NCI-H524 treated with DMSO at 0.1 percent for 48 hours (cell line): ENCODE data around the gene HESX1.

ENCODE experiments used
- DNase-seq: peaks from one replicate; lab custom pipeline; 2025; lab: John Stamatoyannopoulos, UW

Gene HESX1

DNA sequence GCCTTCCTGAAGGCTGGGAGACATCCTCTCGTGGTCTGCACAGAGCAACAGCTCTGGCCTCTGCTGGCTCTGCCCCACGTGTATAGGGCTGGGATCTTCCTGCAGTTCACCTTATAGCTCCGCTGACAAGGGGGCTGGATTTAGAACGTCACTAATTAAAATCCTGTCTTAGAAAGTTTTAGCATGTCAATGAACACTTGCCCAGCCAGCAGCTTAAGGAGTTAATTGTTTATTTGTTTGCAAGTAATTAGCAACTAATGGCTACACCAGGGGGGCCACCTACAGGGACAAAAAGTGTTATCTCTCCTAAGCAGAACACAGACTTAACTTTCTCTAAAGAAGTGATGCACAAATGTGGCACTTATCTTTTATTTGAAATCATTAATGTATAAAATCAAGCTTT lies at the start of gene HESX1:
TSS of gene HESX1 (minus strand) at position 84 of the 403 bp plus-strand sequence. CDS start at position 24, 60 bp downstream.
- no peak for DNase-seq

DNA sequence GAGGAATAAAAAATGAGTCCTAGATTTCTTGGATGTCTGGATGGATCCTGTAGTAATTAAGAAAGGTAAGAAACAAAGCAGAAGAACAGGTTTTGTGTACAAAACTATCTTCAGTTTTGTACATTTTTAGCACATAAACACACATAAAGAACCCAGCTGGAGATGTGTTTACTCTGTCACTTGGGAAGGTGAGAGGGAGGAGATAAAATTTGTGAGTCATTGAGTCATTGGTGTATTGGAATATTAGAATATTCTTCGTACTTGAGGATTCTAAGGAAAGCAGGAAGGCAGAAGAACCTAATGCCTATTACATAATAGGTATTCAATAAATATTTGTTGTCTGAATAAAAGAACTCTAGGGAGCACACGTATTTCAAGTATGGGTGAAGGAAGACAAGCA lies 45.2 kb upstream of the HESX1 start:
- no peak for DNase-seq

DNA sequence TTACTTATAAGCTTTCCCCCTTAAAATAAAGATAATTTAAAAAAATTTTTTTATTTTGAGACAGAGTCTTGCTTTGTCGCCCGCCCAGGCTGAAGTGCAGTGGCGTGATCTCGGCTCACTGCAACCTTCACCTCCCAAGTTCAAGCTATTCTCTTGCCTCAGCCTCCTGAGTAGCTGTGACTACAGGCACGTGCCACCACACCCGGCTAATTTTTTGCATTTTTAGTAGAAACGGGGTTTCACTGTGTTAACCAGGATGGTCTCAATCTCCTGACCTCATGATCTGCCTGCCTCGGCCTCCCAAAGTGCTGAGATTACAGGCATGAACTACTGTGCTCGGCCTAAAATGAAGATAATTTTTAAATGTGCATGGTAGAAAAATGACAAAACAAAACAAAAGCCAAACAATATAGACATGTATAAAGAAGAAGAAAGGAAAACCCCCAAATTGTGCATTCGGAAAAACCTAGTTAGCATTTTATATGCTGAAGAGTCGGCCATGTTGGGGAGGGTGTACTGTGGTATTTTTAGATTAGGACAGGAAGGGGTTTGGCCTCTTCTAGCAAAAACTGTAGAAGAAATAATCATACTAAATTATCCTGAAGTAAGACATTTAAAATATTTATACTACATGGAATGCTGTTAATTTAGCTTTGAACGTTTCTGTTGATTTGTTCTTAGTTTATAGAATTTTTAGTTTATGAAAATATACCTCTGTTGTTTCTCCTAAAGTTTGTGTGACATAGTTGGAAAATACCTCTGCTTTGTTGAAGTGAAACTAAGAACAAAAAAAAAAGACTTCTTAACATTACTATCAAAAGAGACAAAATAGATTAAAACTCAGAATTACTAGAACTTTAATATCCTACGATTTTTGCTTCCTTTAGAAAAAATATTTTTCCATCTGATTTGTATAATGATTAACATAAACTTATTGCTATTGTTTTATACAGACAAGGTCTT lies 35.1 kb upstream of the HESX1 start:
- no peak for DNase-seq

DNA sequence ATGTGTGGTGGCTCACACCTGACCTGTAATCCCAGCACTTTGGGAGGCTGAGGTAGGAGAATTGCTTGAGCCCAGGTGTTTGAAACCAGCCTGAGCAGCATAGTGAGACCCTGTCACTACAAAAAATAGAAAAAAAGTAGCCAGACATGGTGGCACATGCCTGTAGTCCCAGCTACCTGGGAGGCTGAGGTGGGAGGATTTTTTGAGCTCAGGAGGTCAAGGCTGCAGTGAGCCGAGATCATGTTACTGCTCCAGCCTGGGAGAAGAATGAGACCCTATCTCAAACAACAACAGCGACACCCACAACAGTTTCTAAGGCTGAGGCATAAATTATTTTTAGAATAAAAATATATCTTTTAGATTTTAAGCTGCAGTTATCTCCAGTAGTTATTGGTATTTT lies 34.0 kb upstream of the HESX1 start:
- DNase-seq: no peak

DNA sequence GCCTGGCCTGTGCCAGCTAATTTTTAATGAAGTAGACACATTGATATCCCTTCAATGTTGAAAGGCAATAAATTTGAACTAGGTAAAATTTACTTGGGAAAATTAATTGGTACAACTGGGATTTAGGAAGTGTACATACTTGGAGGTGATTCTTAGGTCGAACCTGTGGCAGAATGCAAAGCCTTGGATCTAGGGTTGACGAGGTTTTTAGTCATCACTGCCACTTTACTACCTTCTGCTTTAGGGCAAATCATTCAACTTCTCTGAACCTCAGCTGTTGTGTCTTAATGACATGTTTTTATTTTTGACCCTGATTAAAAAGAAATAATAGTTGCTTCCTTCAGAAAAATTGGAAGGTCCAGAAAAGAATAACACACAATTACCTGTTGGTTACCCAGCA lies 30.2 kb upstream of the HESX1 start:
- no peak for DNase-seq

DNA sequence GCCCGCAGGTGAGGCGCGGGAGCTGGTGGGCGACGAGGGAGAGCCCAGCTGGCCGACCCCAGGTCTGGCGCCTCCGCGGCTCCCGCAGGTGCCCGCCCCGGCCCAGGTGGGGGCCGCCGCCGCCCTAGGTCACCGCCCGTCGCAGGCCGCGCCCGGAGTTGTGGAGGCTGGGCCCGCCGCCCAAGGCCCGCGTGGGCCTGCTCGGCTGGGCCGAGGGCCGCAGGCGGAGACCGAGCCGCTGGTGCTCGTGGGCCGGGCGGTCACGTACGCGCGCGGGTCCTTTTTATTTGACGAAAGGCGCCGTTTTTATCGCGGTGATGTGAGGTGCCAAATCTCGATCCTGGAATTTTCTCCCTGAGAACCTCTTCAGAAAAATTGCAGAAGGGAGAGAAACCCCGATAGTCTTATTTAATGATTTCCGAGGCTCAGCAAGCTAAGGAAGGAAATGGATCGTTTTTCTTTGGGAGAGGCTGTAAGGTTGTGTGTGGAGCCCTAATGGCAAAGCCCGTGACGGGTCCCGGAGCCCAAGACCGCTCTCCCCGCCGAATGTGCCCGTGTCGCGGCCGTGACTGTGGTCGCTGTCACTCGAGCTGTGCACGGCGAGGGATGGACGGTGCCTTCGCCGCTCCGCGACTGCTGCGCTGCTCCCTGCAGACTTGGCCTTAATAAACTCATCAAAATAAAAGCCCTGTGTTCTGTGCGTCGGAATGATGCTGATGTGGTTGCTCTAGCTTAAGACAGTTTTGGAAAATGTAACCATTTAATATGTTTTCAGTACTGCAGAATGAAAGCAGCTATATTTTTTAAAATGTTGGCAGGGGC lies 28.4 kb upstream of the HESX1 start:
- DNase-seq: no peak

DNA sequence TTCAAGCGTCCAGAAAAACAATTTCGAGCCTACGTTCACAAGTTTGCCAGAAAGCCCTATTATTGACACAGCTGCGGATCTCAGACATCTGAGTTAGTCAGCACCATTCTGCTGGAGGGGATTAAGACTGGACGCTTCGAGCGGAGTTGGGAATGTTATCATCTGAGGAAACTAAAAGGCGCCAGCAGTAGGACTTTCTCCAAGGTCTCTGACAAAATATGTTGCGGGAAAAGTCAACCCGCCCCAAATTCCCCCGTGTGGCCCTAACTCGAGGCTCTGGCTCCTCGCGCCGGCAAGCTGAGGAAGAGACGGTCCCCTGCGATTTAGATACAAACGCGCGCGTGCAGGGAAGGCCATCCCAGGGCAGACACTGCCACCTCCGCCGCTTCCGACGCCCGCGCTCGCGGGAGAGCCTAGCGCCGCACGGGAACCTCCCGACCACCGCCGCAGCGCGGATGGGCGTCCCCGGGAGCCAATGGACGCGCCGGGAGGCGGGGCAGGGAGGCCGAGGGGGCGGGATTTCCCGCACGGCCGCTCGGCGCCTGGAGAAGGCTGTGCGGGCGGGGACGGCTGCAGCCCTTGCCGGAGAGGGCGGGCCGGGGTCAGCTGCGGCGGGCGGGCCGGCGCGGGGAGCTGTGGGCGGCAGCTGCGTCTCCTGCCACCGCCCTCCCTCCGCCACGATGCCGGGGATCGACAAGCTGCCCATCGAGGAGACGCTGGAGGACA lies 27.6 kb upstream of the HESX1 start, which contains the start of gene APPL1:
TSS of gene APPL1 (plus strand) at position 526 of the 726 bp plus-strand sequence. CDS start at position 681, 155 bp downstream.
- DNase-seq: no peak

DNA sequence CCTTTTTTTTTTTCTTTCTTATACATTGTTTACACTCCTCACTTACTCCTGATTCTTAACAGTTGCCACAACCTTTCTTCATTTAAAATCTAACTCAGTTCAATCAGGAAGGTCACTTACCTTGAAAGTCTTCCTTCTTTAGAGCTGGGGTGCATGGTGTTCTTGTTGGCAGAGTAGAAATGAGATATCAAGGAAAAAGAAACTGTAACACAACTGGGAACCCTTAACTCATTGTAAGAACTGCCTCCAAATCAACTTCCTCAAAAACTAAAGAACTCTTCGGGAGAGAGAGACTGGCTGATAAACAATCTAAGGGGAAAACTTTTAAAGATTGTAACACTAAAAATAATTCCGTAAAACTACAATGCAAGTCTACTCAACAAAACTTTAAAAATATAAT lies 26.4 kb upstream of the HESX1 start:
- no peak for DNase-seq

DNA sequence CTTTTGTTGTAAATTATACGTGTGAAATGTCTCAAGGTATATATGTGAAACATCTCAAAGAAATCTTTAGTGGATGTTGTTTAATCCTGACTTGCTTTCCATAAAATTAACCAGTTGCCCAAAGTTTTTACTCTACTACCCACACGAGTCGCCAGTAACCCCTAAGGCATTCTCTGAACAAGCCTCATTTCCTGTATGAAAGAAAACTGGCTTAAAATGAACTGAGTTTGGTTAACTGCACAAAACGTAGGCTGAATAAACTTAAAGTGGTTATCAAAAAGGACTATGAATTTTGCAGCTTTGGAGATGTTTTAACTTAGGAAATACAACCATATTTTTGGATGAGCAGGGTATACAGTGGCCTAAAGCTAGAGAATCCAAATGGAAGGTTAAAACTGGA lies 25.1 kb upstream of the HESX1 start:
- DNase-seq: no peak

DNA sequence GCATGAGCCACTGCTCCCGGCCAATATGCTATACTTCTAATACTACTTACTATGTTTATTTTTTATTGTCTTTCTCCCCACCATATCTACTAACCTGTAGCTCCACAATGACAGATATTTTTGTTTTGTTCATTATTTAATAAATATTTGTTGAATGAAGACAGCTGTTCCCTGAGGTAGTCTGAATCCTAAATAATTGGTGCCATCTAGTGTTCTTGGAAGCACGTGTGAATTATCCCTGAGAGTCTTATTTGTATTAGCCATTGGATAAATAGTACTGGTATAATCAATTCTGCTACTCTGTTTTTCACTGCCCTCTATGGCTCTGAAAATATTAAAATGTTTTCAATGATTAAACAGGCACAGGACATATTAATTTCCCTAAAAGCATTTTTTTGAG lies 22.1 kb upstream of the HESX1 start:
- DNase-seq: no peak

DNA sequence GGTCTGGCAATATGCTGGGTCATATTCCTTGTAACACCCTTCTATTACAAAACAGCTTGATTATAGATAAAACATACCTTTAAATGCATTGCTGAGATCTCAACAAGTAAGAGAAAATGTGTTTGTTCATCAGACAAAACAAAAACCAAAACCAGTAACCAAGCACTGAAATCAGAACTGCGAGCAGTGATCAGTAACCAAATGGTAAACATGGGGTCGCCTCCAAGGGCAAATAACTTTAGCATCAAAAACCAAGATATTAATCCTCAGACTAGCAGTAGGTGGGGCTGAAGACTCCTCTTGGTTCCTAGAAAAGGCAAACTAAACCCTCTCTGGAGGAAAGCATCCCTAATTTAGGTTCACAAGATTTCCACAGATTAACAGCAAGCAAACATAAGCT lies 6.6 kb upstream of the HESX1 start:
- DNase-seq: no peak

DNA sequence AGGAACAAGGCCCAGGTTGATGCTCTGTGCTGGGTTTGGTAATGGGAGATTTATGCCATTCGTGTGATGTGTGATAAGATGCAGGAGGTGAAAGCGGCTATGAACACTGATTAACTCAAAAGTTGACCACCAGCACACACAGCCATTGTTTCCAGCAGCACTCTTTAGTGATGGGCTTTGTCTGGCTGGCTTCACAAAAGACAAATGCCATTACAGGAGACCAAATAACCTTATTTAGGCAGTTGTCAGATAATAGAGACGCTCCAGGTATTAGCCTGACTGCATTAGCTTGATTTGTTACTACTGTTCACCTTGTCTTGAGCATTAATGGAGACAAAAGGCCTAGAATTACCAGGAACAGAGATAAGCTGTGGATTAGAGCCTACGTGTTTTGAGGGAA lies 5.1 kb downstream of the HESX1 start:
- no peak for DNase-seq

DNA sequence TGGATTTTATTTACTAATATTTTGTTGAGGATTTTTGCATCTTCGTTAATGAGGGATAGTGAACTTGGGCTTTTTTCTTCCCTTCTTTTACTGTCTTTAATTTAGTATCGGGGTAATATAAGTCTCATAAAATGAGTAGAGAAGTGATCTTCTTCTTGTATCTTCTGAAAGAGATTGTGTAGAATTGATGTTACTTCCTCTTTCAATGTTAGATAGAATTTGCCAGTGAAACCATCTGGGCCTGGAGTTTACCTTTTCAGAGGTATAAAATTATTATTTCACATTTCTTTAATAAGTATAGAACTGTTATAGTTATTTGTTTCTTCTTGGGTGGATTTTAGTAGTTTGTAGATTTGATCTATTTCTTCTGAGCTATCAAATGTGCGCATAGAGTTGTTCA lies 7.8 kb downstream of the HESX1 start:
- DNase-seq: no peak

DNA sequence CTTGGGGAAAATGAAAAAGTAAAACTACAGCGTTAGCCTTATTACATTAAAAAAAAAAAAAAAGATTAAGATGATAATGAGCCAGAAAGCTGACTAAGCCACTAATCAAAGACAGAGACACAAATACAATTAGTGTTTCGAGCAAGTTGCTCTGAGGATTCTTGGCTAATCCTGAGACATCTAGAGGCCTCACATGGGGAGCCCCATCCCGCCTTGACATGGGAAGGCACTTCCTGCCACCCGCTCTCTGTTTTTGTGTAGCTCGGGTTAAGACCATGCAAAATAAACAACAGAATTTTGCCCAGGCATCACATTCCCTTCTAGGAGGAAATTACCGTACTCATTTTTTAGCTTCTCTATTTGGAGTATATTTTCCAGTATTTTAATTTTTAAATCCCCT lies 15.3 kb downstream of the HESX1 start:
- no peak for DNase-seq

DNA sequence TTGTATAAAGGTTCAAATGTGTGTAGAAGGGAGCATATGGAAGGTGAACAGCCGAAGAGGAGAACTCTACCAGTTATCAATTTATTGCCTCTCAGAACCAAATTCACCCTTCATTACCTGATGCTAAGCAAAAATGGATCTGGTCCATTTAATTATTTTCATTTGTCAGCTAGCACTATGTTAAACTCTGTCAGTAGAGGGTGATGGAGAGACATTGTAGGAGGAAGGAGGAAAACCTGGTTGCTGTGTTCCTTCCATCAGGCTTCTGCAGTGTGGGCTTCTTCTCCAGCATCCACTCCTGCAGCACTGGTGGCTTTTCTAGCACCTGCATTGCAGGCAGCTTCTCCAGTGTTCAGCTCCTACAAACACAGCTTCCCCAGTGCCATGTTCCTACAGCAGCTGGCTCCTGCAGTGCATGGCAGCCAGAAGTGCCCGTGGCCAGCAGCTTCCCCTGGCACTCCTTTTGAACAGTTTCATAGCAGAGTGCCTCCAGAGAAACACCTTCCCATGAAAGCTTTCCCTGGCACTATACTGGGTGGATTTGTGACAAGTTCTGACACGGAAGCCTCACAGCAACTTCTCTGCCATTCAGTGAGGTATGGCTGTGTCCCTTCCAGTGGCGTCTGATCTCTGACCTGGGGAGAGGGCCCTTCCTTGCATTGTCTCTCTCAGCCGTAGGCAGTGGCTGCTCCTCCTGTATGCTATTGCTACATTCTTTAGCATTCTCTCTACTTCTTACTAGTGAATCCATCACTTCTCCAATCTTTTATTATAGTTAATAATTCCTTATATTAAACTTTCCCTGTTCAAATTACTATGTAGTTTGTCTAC lies 20.0 kb downstream of the HESX1 start:
- no peak for DNase-seq

DNA sequence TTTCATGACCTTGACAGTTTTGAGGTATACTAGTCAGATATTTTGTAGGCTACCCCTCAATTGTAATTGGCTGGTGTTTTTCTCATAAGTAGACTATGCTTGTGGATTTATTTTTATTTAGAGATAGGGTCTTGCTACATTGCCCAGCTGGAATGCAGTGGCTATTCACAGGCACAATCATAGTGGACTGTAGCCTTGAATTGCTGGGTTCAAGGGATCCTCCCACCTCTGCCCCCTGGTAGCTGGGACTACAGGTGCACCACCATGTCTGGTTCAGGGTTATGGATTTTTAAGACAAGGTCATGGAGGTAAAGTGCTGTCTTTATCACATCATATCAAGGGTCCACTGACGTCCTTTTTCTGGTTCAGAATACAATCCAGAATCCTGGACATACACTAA lies 23.7 kb downstream of the HESX1 start:
- no peak for DNase-seq

DNA sequence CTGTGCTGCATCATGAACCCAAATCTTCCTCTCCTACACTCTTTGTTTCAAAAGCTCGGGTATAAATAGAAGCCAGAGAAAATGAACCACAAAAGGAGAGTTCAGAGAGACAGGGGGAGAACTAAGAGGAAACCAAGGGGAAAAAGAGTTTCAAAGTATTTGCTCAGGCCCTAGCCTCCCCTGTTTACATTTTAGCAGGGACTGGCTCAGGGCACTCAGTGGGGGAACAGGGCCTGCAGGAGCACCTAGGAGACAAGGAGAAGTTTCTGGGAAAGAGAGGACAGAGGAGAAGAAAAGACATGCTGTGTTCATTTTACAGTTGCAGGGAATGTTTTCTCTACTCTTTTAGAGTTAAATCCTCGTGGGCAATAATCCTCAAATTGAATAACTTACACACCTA lies 26.1 kb downstream of the HESX1 start:
- DNase-seq: no peak

DNA sequence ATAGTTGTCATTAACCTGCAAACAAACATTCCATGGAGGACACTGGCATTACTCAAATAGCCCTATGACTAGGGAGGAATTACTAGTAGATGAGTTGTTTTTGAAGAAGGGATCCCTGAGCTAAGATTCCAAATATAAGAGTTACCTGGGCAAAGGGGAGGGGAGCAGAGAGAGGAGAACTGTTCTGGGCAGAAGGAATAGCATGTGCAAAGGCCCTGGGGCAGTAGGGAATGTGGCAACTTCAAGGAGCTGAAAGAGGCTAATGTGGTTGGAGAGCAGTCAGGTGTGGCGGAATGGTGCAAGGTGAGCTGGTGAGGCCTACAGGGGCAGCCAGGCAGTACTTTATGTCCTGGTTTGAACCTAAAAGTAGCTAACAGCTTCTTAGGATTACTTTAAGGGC lies 28.8 kb downstream of the HESX1 start:
- no peak for DNase-seq

DNA sequence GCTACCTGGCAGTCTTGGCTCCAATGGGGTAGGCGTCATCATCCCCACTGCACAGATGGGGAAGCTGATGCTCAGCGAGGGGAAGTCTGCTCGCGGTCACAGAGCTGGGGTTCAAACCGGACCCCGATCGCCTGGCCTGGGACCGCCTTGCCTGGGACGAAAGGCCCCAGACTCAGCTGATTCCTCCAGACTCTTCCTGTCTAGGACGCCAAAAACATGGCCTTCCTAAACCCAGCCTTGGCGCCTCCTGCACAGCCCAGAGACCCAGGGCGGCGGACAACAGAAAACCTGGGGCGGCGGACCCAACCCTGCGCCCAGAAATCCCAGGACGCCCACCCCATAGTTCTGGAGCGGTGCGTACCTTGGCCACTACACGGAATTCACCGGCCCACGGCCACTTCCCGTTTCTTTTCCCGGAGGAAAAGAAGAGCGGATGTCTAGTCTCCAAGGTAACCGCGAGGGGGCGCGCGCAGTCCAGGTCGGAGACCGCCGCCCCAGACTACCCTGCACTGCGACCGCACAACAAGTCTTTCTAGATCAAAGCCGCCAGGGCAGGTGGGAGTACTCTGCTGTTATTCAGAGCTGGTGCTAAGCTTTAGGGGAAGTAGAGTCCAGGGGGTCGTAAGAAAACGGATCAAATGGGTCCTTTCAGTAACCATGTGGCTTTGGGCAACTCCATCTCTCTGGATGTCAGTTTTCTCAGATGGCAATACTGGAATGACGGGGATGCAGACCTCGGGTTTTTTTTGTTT lies 29.7 kb downstream of the HESX1 start:
- DNase-seq: no peak

DNA sequence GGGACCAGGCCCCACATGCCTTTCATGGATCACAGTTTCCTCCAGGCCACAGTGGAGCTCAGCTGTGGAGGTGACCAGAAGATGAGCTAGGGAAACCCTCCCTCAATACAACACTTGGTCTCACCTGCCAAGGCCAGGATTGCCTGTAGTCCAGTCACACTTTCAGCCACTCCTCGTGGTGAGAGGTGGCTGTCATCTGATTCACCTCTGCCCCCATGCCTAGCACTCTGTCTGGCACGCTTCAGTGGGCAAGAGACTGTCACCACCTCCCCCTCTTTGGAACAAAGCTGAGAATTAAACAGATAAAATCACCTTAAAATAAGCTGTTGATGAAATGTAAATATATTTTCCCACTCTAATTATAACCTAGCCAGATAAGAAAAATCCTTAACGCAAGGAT lies 30.7 kb downstream of the HESX1 start:
- no peak for DNase-seq

DNA sequence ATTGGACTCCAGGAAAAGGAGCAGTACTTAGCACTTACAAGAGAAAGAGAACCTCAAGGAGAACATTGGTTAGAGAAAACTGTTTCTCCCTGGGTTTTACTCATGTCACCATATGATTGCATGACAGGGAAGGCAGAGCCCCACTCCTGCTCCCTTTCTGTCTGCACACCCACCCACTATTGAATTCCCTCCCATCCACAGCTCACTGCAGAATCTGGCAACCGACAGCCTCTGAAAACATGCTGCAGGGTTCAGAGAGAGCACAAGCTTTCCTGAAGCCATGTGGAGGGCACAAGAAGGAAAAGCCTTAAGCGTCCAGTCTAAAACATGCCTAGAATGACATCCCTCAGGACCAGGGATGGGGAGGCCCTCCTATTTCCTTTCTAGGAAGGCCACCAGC lies 31.6 kb downstream of the HESX1 start:
- no peak for DNase-seq
